ENCODE measurements around the gene DGKI. TPM values are rescaled to one million over a fixed set of nuclear protein-coding genes. Genes with fewer than 3 reads are reported as not detected.

The DGKI gene
- total and polyA plus RNA-seq, 4 donors: 0.03 to 1.5 (median 0.33) TPM

DNA sequence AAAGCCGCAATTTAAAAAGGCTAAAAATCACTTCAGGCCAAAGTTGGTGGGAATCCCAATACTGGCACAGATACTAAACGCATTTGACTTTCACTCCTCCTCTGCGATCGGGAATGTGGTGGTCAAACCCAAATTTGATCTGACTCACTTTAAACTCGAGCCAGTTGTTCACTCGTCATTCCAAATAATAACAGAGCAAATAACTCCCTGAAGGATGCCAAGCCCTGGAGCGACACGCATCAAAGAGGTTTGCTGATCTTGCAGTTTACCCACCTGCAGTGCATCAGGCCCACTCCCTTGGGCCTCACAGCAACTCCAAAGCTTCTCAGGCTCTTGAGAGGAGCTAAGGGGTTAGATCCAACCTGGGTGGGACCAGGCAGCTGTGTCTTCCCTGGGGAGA lies 515.4 kb downstream of the DGKI start:
- no peaks in the 10 kb centered on the region for H3K27me3 ChIP-seq (ENCODE audit: control insufficient read depth in 3 of 3, insufficient read depth in 3 of 3, low read length in 2 of 3)
- H3K9ac ChIP-seq (ENCODE audit: insufficient read depth in 1 of 2, low read length in 2 of 2): no peak overlapping the region
- no peak overlapping the region for H3K27ac ChIP-seq (ENCODE audit: low read depth in 1 of 2, low read length in 1 of 2)
- TF ChIP-seq, protein P1, sequence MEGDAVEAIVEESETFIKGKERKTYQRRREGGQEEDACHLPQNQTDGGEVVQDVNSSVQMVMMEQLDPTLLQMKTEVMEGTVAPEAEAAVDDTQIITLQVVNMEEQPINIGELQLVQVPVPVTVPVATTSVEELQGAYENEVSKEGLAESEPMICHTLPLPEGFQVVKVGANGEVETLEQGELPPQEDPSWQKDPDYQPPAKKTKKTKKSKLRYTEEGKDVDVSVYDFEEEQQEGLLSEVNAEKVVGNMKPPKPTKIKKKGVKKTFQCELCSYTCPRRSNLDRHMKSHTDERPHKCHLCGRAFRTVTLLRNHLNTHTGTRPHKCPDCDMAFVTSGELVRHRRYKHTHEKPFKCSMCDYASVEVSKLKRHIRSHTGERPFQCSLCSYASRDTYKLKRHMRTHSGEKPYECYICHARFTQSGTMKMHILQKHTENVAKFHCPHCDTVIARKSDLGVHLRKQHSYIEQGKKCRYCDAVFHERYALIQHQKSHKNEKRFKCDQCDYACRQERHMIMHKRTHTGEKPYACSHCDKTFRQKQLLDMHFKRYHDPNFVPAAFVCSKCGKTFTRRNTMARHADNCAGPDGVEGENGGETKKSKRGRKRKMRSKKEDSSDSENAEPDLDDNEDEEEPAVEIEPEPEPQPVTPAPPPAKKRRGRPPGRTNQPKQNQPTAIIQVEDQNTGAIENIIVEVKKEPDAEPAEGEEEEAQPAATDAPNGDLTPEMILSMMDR (IDR thresholded peaks at IDR 0.05; ENCODE audit: control extremely low read depth, extremely low read depth): no peak
- H3K36me3 ChIP-seq (ENCODE audit: control insufficient read depth in 4 of 4, insufficient read depth in 4 of 4, low read length in 4 of 4): no peaks in the 10 kb centered on the region
- H3K4me3 ChIP-seq: no peak overlapping the region
- DNase-seq: no peak
- WGBS, 2 donors: 62 to 74% methylated on average over 8 of the region's 8 CpGs
- ATAC-seq (ENCODE audit: insufficient read depth, low FRiP score): no peak
- H3K4me1 ChIP-seq (ENCODE audit: control insufficient read depth in 5 of 5, insufficient read depth in 5 of 5, low read length in 5 of 5): peaks cover 0 to 6% (median 0%) of the 10 kb centered on the region in 5 donors
- H3K9me3 ChIP-seq (ENCODE audit: control insufficient read depth in 4 of 4, insufficient read depth in 3 of 4, low read length in 3 of 4): peaks cover 0 to 2% (median 0%) of the 10 kb centered on the region in 4 donors

Small RNA genes within 50 kb of the gene (small RNA-seq; reads per million reads assigned to genes)
- gene AC090498.1 (ENCODE audit: low replicate concordance): 1.7 reads per million, percentile 89 among the genes with 10 or more reads in this experiment

Other genes with a start within 250 kb of the DGKI start
- gene CREB3L2, start 155.1 kb upstream of the DGKI start, total RNA-seq: 10 to 100 TPM; 74.3 to 89.1 TPM
- 10 to 100 TPM in 1 of 2 donors, 1 to 10 TPM in 1; 7.4 to 13.7 TPM for gene CREB3L2, start 155.1 kb upstream of the DGKI start, polyA plus RNA-seq
- gene AKR1D1, start 229.5 kb upstream of the DGKI start, total RNA-seq: not detected
- not detected for gene AKR1D1, start 229.5 kb upstream of the DGKI start, polyA plus RNA-seq

Data from lung (tissue), 13 donors.